ENCODE data around the gene TSPEAR. TPM values are rescaled to one million over a fixed set of nuclear protein-coding genes. Genes with fewer than 3 reads are reported as not detected.

Gene TSPEAR
- total RNA-seq, 1 experiment from 2014 or later: 2.1 TPM

DNA sequence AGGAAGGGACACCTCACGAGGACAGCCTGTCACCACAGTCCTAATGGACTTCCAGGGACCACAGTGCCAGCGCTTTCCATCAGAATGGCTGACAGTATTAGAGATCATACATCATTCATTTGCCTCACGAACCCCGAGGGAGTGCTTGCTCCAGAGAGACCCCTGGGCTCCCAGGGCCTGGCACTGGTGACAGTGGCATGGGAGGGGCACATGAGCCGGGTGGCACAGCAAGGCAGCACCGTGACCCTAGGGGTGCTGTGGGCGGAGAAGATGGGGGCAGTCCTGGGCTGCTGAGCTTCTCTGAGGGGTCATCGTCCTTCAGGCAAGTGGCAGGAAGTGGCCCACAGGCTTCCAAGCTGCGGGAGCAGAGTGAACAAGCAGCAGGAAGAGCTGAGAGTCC, 16.4 kb upstream of the TSPEAR start (continued):
- TF ChIP-seq, protein P1, sequence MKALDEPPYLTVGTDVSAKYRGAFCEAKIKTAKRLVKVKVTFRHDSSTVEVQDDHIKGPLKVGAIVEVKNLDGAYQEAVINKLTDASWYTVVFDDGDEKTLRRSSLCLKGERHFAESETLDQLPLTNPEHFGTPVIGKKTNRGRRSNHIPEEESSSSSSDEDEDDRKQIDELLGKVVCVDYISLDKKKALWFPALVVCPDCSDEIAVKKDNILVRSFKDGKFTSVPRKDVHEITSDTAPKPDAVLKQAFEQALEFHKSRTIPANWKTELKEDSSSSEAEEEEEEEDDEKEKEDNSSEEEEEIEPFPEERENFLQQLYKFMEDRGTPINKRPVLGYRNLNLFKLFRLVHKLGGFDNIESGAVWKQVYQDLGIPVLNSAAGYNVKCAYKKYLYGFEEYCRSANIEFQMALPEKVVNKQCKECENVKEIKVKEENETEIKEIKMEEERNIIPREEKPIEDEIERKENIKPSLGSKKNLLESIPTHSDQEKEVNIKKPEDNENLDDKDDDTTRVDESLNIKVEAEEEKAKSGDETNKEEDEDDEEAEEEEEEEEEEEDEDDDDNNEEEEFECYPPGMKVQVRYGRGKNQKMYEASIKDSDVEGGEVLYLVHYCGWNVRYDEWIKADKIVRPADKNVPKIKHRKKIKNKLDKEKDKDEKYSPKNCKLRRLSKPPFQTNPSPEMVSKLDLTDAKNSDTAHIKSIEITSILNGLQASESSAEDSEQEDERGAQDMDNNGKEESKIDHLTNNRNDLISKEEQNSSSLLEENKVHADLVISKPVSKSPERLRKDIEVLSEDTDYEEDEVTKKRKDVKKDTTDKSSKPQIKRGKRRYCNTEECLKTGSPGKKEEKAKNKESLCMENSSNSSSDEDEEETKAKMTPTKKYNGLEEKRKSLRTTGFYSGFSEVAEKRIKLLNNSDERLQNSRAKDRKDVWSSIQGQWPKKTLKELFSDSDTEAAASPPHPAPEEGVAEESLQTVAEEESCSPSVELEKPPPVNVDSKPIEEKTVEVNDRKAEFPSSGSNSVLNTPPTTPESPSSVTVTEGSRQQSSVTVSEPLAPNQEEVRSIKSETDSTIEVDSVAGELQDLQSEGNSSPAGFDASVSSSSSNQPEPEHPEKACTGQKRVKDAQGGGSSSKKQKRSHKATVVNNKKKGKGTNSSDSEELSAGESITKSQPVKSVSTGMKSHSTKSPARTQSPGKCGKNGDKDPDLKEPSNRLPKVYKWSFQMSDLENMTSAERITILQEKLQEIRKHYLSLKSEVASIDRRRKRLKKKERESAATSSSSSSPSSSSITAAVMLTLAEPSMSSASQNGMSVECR (CRISPR knock-in tag; IDR thresholded peaks at IDR 0.05; ENCODE audit: borderline replicate concordance): no peak
- TF ChIP-seq, protein P2, sequence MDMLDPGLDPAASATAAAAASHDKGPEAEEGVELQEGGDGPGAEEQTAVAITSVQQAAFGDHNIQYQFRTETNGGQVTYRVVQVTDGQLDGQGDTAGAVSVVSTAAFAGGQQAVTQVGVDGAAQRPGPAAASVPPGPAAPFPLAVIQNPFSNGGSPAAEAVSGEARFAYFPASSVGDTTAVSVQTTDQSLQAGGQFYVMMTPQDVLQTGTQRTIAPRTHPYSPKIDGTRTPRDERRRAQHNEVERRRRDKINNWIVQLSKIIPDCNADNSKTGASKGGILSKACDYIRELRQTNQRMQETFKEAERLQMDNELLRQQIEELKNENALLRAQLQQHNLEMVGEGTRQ (CRISPR knock-in tag; IDR thresholded peaks at IDR 0.05): no peak

- H3K27me3 Mint-ChIP-seq (ENCODE audit: low read depth): peaks cover 13% of the 10 kb centered on the region
- no peak for ATAC-seq
- H3K4me3 Mint-ChIP-seq: no peak overlapping the region
- no peaks in the 10 kb centered on the region for H3K36me3 Mint-ChIP-seq
- no peak overlapping the region for H3K27ac Mint-ChIP-seq
- POLR2A ChIA-PET: no interaction called here
- H3K4me1 Mint-ChIP-seq: peaks cover 16% of the 10 kb centered on the region
- TF ChIP-seq PRRX2 (CRISPR knock-in tag; IDR thresholded peaks at IDR 0.05) (no peak), RELA (CRISPR knock-in tag; IDR thresholded peaks at IDR 0.05; ENCODE audit: borderline replicate concordance) (no peak), NR2C2 (CRISPR knock-in tag; IDR thresholded peaks at IDR 0.05) (no peak), GRHL2 (CRISPR knock-in tag; IDR thresholded peaks at IDR 0.05; ENCODE audit: insufficient replicate concordance, severe bottlenecking) (no peak), CBFB (CRISPR knock-in tag; IDR thresholded peaks at IDR 0.05; ENCODE audit: low read depth) (no peak), MXD4 (CRISPR knock-in tag; IDR thresholded peaks at IDR 0.05; ENCODE audit: borderline replicate concordance) (no peak), NFE2L1 (CRISPR knock-in tag; IDR thresholded peaks at IDR 0.05) (no peak), CREB1 (CRISPR knock-in tag; IDR thresholded peaks at IDR 0.05) (no peak), SOX15 (CRISPR knock-in tag; IDR thresholded peaks at IDR 0.05) (no peak), OVOL2 (CRISPR knock-in tag; IDR thresholded peaks at IDR 0.05; ENCODE audit: borderline replicate concordance) (no peak), RORB (CRISPR knock-in tag; IDR thresholded peaks at IDR 0.05) (no peak), SMAD3 (CRISPR knock-in tag; IDR thresholded peaks at IDR 0.05; ENCODE audit: borderline replicate concordance) (no peak), CREM (CRISPR knock-in tag; IDR thresholded peaks at IDR 0.05) (no peak), ZNF423 (CRISPR knock-in tag; IDR thresholded peaks at IDR 0.05) (no peak), KAT7 (CRISPR knock-in tag; IDR thresholded peaks at IDR 0.05; ENCODE audit: borderline replicate concordance) (no peak), SMAD4 (CRISPR knock-in tag; IDR thresholded peaks at IDR 0.05) (no peak)
- TF ChIP-seq, protein P3, sequence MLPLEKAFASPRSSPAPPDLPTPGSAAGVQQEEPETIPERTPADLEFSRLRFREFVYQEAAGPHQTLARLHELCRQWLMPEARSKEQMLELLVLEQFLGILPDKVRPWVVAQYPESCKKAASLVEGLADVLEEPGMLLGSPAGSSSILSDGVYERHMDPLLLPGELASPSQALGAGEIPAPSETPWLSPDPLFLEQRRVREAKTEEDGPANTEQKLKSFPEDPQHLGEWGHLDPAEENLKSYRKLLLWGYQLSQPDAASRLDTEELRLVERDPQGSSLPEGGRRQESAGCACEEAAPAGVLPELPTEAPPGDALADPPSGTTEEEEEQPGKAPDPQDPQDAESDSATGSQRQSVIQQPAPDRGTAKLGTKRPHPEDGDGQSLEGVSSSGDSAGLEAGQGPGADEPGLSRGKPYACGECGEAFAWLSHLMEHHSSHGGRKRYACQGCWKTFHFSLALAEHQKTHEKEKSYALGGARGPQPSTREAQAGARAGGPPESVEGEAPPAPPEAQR (CRISPR knock-in tag; IDR thresholded peaks at IDR 0.05): no peak
- TF ChIP-seq, protein P4, sequence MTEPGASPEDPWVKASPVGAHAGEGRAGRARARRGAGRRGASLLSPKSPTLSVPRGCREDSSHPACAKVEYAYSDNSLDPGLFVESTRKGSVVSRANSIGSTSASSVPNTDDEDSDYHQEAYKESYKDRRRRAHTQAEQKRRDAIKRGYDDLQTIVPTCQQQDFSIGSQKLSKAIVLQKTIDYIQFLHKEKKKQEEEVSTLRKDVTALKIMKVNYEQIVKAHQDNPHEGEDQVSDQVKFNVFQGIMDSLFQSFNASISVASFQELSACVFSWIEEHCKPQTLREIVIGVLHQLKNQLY (CRISPR knock-in tag; IDR thresholded peaks at IDR 0.05): no peak
- CTCF ChIA-PET: interaction anchor here (0.7 to 1.5 kb wide), 3 partner anchors 18 to 66 kb away, joined by 3 to 6 read pairs (median 3); no protein-coding TSS in a partner anchor
- DNase-seq (ENCODE audit: low spot score): no peak
- H3K9me3 Mint-ChIP-seq: peaks cover 6% of the 10 kb centered on the region
Observed at GRCh38 chr21:44727321-44727720, 15.9 kb upstream of the TSPEAR start.
